Measurements from ENCODE around the gene SCGB3A1. TPM values are rescaled to one million over a fixed set of nuclear protein-coding genes. Genes with fewer than 3 reads are reported as not detected.

Gene SCGB3A1
- total and polyA plus RNA-seq, 9 of the 15 experiments (the other 6 are each of a cell fraction or from before 2014, with no cell fraction given) = 0.33 TPM; not detected in 8

DNA sequence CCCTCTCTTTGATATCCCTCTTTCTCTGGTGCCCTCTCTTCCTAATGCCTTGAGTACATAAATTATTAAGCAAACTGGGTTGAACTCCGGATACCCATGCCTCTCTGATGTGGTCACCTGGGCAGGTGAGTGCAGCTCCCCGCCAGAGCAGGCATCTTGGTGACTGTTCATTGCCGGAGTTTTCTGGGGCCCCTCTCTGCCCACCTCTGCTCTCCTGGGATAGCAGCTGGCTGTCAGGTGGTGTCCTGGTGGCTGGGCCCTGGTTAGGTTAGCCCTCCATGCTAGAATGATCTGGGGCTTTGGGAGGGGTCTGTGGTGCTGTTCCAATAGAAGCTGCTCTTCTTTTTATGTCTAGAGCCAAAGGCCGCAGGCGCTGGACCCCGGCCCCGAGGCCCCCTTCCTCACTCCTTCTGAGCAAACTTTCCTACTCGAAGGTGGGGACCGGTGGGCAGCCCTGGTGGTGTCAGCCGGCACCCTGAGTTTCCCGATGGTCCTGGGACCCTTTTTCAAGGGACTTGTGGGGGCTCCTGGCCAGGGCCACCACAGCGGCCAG is 4.9 kb upstream of the SCGB3A1 start:
- peaks cover 0 to 7% of the 10 kb centered on the region in 2 experiments; a peak in 2 of 5 replicates for H3K27me3 ChIP-seq (ENCODE audit: control insufficient read depth in 2 of 2, insufficient read depth in 2 of 2, low read length in 2 of 2)
- TF ChIP-seq NRF1 (conservative IDR thresholded peaks at IDR 0.05 in 1 of 2, IDR thresholded peaks at IDR 0.05 in 1 of 2) (no peak), KLF10 (CRISPR knock-in tag; IDR thresholded peaks at IDR 0.05) (no peak), IRF2 (CRISPR knock-in tag; IDR thresholded peaks at IDR 0.05) (no peak), ILF3 (IDR thresholded peaks at IDR 0.05; ENCODE audit: borderline replicate concordance) (no peak), CBX5 (IDR thresholded peaks at IDR 0.05; ENCODE audit: borderline replicate concordance, low read depth) (no peak), FOXK1 (CRISPR knock-in tag; IDR thresholded peaks at IDR 0.05; ENCODE audit: borderline replicate concordance) (no peak), ZNF408 (CRISPR knock-in tag; IDR thresholded peaks at IDR 0.05; ENCODE audit: low read depth) (no peak), RFX7 (CRISPR knock-in tag; IDR thresholded peaks at IDR 0.05) (no peak), ETV5 (CRISPR knock-in tag; IDR thresholded peaks at IDR 0.05; ENCODE audit: low read depth) (no peak), CHD2 (IDR thresholded peaks at IDR 0.05; ENCODE audit: low read depth, low read length) (no peak), HMG20B (CRISPR knock-in tag; IDR thresholded peaks at IDR 0.05) (no peak), ILK (tag; IDR thresholded peaks at IDR 0.05; ENCODE audit: borderline replicate concordance, low read depth) (no peak)
- TF ChIP-seq, protein P1, sequence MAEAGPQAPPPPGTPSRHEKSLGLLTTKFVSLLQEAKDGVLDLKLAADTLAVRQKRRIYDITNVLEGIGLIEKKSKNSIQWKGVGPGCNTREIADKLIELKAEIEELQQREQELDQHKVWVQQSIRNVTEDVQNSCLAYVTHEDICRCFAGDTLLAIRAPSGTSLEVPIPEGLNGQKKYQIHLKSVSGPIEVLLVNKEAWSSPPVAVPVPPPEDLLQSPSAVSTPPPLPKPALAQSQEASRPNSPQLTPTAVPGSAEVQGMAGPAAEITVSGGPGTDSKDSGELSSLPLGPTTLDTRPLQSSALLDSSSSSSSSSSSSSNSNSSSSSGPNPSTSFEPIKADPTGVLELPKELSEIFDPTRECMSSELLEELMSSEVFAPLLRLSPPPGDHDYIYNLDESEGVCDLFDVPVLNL (CRISPR knock-in tag; IDR thresholded peaks at IDR 0.05; ENCODE audit: low read depth) = no peak
- TF ChIP-seq, protein P2, sequence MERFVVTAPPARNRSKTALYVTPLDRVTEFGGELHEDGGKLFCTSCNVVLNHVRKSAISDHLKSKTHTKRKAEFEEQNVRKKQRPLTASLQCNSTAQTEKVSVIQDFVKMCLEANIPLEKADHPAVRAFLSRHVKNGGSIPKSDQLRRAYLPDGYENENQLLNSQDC (CRISPR knock-in tag; IDR thresholded peaks at IDR 0.05) = no peak
- H3K36me3 ChIP-seq (ENCODE audit: control insufficient read depth, insufficient read depth, low read length) = no peaks in the 10 kb centered on the region
- peaks cover 10 to 58% of the 10 kb centered on the region in 2 experiments; a peak in 4 of 5 replicates for H3K4me1 ChIP-seq (replicated peaks in 1 of 2; ENCODE audit: control insufficient read depth in 2 of 2, insufficient read depth in 2 of 2, low read length in 2 of 2)
- no peaks in the 10 kb centered on the region for H3K9me3 ChIP-seq (replicated peaks; ENCODE audit: control insufficient read depth, insufficient read depth, low read depth, low read length)
- 56% methylated on average over 8 of the region's 12 CpGs for WGBS (ENCODE audit: insufficient coverage, low coverage, missing lambda C conversion rate)
- H3K4me3 ChIP-seq = no peak overlapping the region
- no peaks in the 10 kb centered on the region for H3K79me2 ChIP-seq (ENCODE audit: control insufficient read depth, insufficient read depth, low read length)
- POLR2A ChIA-PET = no interaction called here
- no peak for ATAC-seq
- CTCF ChIA-PET (ENCODE audit: low intra/inter-chr PET ratio) = no interaction called here
- in situ Hi-C loops (cut with MboI) (no loop called here), intact Hi-C loops (cut with micrococcal nuclease) (no loop called here)
- no peak overlapping the region for H2AFZ ChIP-seq (ENCODE audit: low read depth, low read length)
- FAIRE-seq = no peak
- no peaks in the 10 kb centered on the region for H4K20me1 ChIP-seq (replicated peaks; ENCODE audit: control insufficient read depth, insufficient read depth, low read length)
- no peaks in the 10 kb centered on the region for H3K9me1 ChIP-seq (ENCODE audit: control insufficient read depth, insufficient read depth, low read length)
- H3K4me2 ChIP-seq (ENCODE audit: insufficient read depth, low read length) = no peak overlapping the region
- H3K9ac ChIP-seq (ENCODE audit: insufficient read depth in 1 of 2, low read depth in 2 of 2, low read length in 2 of 2) = no peak overlapping the region; a peak in 1 of 4 replicates
- DNase-seq (ENCODE audit: extremely low read depth in 1 of 4, low spot score in 3 of 4) = no peak
- no peak overlapping the region for H3K27ac ChIP-seq (ENCODE audit: extremely low read depth, low read depth, low read length)
- no TSS peak for BruUV-seq (replicated peaks)
